GM19043 (cell line): ENCODE data around the gene CCR2.
"Not testable (repeated sequence)": the region's sequence is repeated elsewhere in the genome, so short reads cannot be mapped to it uniquely, and the experiment has no call there.

Experiments used
- ATAC-seq: cut with Tn5 transposase; IDR thresholded peaks from one replicate; pipeline ENCODE4 v1.9.1; 2021; ENCODE audit warnings: low read depth; ENCODE audit not compliant: unreplicated experiment

The CCR2 gene

DNA sequence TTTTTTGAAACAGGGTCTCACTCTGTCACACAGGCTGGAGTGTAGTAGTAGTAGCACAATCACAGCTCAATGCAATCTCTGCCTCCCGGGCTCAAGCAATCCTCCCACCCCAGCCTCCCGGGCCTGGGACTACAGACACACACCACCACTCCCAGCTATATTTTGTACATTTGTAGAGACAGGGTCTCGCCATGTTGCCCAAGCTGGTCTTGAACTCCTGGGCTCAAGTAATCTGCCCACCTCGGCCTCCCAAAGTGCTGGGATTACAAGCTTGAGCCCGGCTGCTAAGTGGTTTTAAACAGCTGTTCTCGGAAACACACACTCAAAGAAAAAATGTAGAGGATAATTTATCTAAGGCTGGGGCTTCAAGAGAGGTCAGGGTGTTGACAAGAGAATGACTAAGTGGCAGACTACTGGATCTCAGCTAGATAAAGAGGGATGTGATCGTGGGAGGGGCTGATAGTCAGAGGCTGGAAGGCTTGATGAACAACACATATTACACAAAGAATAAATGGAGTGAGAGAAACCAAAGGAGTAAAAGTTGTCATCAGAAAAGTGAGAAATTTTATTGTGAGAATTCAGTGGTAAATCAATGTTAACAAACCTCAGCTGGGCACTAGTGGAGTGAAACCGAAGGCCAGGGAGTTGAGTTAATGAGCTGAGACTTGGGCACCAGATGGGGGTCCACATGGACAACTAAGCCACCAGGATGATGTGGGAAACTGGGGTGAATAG lies 46.3 kb downstream of the CCR2 start:
- ATAC-seq = no peak

DNA sequence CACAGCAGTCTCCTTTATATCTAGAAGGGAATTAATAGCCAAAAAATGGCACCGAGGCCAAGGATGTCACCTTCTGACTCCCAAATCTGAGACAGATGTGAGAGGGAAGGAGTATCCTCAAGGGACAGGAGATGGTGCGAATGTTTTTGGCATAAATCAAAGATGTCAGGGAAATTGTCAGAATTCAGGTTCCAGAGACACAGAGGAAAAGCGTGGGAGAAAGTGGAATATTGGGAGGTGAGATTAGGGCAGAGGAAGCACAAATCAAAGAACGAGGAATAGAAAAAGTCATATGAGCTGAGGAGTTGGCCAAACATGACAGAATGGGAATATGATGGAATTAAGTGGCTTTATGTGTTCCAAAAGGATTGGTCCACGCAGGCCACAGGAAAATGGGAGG lies 46.9 kb downstream of the CCR2 start:
- no peak for ATAC-seq

DNA sequence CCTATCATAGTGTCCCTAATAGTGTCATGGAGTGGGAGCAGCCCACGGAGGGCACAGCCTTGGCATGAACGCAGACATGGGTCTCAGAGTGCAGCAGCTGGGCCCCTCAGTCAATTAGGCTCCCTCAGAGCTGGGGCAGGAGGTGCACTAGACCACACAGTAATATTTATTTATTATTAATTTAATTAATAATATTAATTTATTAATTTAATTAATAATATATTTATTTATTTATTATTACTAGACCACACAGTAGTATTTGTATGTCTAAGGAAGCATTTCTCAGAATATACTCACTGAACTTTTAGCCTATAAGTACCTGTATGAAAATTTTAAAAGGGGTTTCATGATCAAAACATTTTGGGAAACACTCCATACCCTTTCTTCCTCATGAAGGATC lies 47.7 kb downstream of the CCR2 start:
- ATAC-seq = no peak

DNA sequence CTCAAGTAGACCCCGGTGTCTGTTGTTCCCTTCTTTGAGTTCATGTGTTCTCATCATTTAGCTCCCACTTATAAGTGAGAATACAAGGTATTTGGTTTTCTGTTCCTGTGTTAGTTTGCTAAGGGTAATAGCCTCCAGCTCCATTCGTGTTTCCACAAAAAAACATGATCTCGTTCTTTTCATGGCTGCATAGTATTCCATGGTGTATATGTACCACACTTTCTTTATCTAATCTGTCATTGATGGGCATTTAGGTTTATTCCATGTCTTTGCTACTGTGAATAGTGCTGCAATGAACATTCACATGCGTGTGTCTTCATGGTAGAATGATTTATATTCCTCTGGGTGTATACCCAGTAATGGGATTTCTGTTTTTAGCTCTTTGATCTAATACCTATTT lies 49.0 kb downstream of the CCR2 start:
- ATAC-seq = not testable (repeated sequence)

DNA sequence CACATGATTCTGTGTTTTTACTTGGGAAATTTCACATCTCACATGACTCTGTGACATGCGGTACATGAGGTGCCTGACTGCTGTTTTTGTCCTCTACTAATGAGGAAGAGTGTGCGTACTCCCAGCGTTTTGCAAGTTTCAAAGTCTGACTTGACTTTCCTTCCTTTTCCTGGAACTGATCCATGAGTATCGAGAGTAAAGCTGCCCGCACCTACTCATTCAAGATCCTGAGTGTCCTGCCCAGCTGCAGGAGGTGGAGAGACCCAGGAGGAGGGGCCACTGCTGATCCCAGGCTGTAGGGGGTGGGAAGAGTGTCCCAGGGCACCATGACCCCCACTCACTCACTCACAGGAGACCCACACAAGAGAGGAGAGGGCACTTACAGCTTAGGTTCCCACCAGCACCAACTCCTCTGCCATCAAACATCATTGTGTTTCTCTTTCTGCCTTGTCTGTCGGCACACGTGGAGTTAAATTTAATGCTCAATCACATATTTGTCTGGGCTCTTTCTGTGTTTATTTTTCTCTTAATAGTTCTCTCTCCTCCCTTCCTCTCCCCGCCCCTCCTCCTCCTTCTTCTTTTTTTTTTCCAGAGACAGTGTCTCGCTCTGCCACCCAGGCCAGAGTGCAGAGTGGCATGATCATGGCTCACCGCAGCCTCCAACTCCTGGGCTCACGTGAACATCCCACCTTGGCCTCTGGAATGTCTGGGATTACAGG lies 51.5 kb downstream of the CCR2 start:
- no peak for ATAC-seq

DNA sequence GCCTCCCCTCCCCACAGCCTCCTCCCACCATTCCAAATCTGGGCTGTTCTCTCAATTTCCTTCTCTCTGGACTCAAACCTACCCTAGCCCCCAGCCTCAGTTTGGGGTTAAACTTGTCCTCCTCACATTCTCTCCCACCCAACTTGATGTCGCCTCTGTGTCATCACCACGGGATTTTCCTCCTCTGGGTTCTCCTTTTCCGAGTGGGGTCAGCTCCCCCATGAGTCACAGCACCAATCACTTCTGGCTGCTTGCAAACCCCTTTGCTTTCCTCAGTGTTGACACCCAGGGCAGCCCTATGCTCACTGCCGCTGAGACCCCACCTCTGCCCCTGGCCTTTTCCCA lies 52.5 kb downstream of the CCR2 start:
- no peak for ATAC-seq

DNA sequence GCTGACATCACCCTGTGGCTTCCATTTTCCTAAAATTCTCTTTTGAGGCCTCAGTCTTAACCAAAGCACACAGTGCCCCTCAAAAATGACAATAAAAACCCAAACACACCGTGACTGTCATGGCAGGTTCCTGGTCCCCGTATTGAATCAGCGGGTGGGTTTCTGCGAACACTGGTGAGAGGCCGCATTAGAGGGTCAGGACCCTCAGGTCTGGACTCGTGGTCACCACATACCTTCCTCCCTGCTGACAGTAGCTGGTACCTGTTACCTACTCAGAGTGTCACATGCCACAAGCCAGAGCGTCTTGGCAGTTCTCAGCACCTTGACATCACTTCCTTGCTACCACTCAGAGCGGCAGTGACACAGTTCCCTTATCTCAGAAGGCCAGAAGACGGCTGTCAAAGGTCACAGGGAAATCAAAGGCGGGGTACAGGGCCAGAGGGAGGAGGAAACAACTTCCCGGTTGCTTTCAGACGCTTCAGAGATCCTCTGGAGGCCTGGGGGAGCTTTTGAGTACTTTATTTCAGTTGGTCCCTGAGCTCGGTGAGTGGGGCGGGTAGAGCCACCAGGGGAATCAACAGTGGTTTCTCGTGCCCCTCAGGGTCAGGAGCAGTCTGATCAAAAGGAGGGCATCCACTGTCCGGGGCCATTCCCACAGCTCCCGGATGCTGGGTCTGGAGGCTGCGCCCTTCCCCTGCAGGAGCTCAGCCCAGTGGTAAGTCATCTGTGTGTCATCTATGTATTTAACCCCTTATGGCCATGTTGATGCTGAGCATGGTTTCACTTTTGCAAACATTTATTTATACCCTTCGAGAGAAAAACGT lies 53.1 kb downstream of the CCR2 start, which contains the start of the genes CCR5AS and CCRL2:
Gene CCR5AS, minus strand, starts transcription at position 279 of the 824 bp plus-strand sequence.
Gene CCRL2, plus strand, starts transcription at position 472 of the 824 bp plus-strand sequence. CDS start 821 bp downstream, outside the sequence.
- ATAC-seq = no peak

DNA sequence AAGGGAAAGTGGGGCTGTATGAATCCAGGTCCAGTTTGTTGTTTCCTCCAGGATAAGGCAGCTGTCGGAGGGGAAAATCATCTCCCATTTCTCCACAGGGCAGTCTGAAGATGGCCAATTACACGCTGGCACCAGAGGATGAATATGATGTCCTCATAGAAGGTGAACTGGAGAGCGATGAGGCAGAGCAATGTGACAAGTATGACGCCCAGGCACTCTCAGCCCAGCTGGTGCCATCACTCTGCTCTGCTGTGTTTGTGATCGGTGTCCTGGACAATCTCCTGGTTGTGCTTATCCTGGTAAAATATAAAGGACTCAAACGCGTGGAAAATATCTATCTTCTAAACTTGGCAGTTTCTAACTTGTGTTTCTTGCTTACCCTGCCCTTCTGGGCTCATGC lies 54.1 kb downstream of the CCR2 start:
- ATAC-seq = no peak

DNA sequence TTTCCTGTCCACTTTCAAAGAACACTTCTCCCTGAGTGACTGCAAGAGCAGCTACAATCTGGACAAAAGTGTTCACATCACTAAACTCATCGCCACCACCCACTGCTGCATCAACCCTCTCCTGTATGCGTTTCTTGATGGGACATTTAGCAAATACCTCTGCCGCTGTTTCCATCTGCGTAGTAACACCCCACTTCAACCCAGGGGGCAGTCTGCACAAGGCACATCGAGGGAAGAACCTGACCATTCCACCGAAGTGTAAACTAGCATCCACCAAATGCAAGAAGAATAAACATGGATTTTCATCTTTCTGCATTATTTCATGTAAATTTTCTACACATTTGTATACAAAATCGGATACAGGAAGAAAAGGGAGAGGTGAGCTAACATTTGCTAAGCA lies 54.9 kb downstream of the CCR2 start:
- no peak for ATAC-seq

DNA sequence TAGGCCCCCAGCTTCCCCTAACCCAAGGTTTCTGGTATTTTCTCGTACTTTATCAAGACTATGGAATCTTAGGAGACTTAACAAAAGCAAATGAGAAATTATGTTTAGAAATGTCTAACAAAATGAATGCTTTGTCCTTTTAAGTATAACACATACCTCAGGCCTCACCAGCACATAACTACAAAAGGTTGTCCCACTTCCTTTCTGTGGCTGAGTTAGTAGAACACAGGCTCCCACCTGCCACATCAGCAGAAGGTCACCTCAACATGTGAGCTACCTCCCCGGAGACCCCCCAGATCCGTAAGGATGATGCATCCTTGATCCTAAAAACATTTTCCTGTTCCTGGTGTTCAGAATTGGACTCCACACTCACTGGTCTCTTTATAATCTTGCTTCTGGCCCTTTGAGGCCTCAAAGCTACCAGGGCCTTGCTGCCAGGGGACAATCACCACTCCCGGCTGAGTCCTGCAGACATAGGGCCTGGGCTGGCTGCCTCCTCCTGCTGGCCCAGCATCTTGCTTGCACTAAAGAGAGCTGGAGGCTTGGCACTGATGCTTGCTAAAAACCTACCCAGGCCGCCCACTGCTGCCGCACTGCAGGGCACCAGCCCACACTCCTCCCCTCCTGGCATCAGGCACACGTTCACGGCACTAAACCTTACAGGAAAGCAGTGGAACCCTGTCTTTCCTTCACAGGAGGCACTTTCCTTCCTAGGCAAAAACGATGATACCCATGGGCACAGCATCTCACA lies 56.0 kb downstream of the CCR2 start:
- ATAC-seq = no peak
